Spleen (tissue), 11 donors: Measurements from ENCODE around the gene ZNRF3. TPM values are rescaled to one million over a fixed set of nuclear protein-coding genes. Genes with fewer than 3 reads are reported as not detected.
"Not testable (repeated sequence)": the region's sequence is repeated elsewhere in the genome, so short reads cannot be mapped to it uniquely, and the experiment has no call there.

ENCODE experiments used
- DNase-seq: peaks from one replicate; pipeline ENCODE4 v3.0.0-alpha.2; 2020
- H3K27ac ChIP-seq, 8 donors: fragments of 200-600 bp; sonication (generic) in 7 of 8; 1 replicate in 4 of 8; 2 replicates in 4 of 8; pipeline versions ENCODE4 v1.5.0 to v1.8.0; 2016 to 2021; ENCODE audit warnings: inconsistent platforms in 4 of 8, mild to moderate bottlenecking in 4 of 8, moderate library complexity in 1 of 8
- H3K27me3 ChIP-seq, 7 donors: fragments of 200-600 bp; sonication (generic) in 6 of 7; replicated peaks in 1 of 7; 1 replicate in 4 of 7; 2 replicates in 3 of 7; pipeline versions ENCODE4 v1.5.0 to v1.8.0; 2016 to 2021; ENCODE audit warnings: inconsistent platforms in 3 of 7, mild to moderate bottlenecking in 1 of 7
- H3K36me3 ChIP-seq, 6 donors: fragments of 200-600 bp; sonication (generic) in 5 of 6; 1 replicate in 4 of 6; 2 replicates in 2 of 6; pipeline versions ENCODE4 v1.5.0 to v1.8.0; 2016 to 2021; ENCODE audit warnings: inconsistent platforms in 2 of 6
- H3K4me1 ChIP-seq, 6 donors: fragments of 200-600 bp; sonication (generic) in 5 of 6; 1 replicate in 3 of 6; 2 replicates in 3 of 6; pipeline versions ENCODE4 v1.5.0 to v1.8.0; 2016 to 2021; ENCODE audit warnings: inconsistent platforms in 3 of 6
- H3K4me3 ChIP-seq, 8 donors: fragments of 200-600 bp; sonication (generic) in 7 of 8; 1 replicate in 4 of 8; 2 replicates in 4 of 8; pipeline versions ENCODE4 v1.5.0 to v1.8.0; 2016 to 2021; ENCODE audit warnings: inconsistent platforms in 4 of 8, mild to moderate bottlenecking in 4 of 8, moderate library complexity in 2 of 8
- H3K9me3 ChIP-seq, 8 donors: fragments of 200-600 bp; sonication (generic) in 7 of 8; 1 replicate in 4 of 8; 2 replicates in 4 of 8; pipeline versions ENCODE4 v1.5.0 to v1.8.0; 2016 to 2021; ENCODE audit warnings: inconsistent platforms in 4 of 8
- POLR2A ChIP-seq, 3 donors: fragments of 450-650 bp; IDR thresholded peaks; one replicate each; pipeline ENCODE4 v1.5.1; 2017; ENCODE audit warnings: antibody characterized with exemption in 3 of 3, mild to moderate bottlenecking in 1 of 3
- POLR2AphosphoS5 ChIP-seq, 3 donors: sonication (generic); formaldehyde crosslinking; IDR thresholded peaks; one replicate each; pipeline ENCODE4 v1.5.1; 2017; ENCODE audit warnings: antibody characterized with exemption in 3 of 3
- WGBS, 5 donors: extraction: QIAGEN DNeasy Blood & Tissue Kit in 3 of 5; methylation state at CpG; one replicate each; pipeline versions ENCODE4 v1.1.5 to v1.1.7; 2013 to 2018; 5-methylcytosine and 5-hydroxymethylcytosine counted together
- intact Hi-C: fragments of 100-400 bp; cut with DNase I; formaldehyde crosslinking; loops from one replicate; pipeline ENCODE4 v1.15.0; 2023; ENCODE audit warnings: low total_unique reads
- polyA plus RNA-seq, 3 donors: library from polyadenylated mRNA; stranded (reverse); fragments of 200-250 nt; gene quantifications; one replicate each; pipeline ENCODE4 v1.2.1, GENCODE V29; 2013
- total RNA-seq, 7 donors: library from RNA; depleted of rRNA in 3 of 7; stranded (reverse); fragments of >200 nt in 3 of 7; fragmentation: NEBNext Ultra II Directional in 4 of 7; extraction: Animal tissue kit (Norgen Biotek cat#: 25700) in 4 of 7; gene quantifications; one replicate each; pipeline versions ENCODE4 v1.1.0 to v1.2.1, GENCODE V29; 2016 to 2021
- TF ChIP-seq, protein P1 (sequence below), 11 experiments: fragments of 200-600 bp in 7 of 11; fragments of 450-650 bp in 4 of 11; sonication (generic) in 4 of 11; IDR thresholded peaks in 8 of 11; conservative IDR thresholded peaks in 3 of 11; 1 replicate in 7 of 11; 2 replicates in 4 of 11; pipeline versions ENCODE4 v1.4.0 to v1.8.0; 2016 to 2021; ENCODE audit warnings: antibody characterized with exemption in 11 of 11, inconsistent platforms in 4 of 11, mild to moderate bottlenecking in 1 of 11
- donor health status: healthy with polysubstance abuse.
- donor health status: DM: no; HTN: no; CAD: no; lungs with moderate emphysema.
- donor health status: DM: no; HTN: no; CAD: no.
- donor health status: Bipolar disorder and iron deficiency.
- donor health status: healthy.
- donor health status: DM: no; HTN: no; CAD: no.
- donor health status: DM: yes; HTN: yes; CAD: no.

The ZNRF3 gene
- total and polyA plus RNA-seq, 10 donors: 0.15 to 4.5 (median 2.6) TPM

DNA sequence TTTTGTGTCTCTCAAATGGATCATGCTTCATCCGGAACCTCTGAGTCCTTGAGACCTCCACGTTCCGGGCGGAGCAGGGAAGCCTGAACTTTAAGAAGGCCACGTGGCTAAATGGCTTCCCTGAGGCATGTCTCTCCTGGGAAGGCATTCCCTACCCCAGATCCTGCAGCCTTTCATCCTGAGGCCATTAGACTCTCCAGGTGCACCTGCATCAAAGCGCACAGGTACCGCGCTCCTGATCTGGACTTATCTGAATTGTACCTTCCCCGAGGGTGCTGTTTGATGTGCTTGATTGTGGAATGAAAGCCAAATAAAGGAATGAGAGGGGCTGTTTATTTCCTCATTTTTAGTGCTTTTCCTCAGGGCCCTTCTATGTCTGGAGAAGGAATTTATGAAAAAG is 155.8 kb downstream of the ZNRF3 start:
- Histone ChIP-seq H3K9me3 (no peaks in the 10 kb centered on the region), H3K4me1 (peaks cover 0 to 14% (median 8%) of the 10 kb centered on the region in 6 donors), H3K27ac (no peak overlapping the region), H3K4me3 (no peak overlapping the region), H3K27me3 (peaks cover 0 to 4% (median 0%) of the 10 kb centered on the region in 7 donors), H3K36me3 (no peaks in the 10 kb centered on the region)
- intact Hi-C loops: no loop called here
- WGBS, 5 donors: 79 to 90% (median 86%) methylated on average over 9 of the region's 9 CpGs
- TF ChIP-seq POLR2A (IDR thresholded peaks at IDR 0.05) (no peak), POLR2AphosphoS5 (IDR thresholded peaks at IDR 0.05) (no peak)
- TF ChIP-seq, protein P1, sequence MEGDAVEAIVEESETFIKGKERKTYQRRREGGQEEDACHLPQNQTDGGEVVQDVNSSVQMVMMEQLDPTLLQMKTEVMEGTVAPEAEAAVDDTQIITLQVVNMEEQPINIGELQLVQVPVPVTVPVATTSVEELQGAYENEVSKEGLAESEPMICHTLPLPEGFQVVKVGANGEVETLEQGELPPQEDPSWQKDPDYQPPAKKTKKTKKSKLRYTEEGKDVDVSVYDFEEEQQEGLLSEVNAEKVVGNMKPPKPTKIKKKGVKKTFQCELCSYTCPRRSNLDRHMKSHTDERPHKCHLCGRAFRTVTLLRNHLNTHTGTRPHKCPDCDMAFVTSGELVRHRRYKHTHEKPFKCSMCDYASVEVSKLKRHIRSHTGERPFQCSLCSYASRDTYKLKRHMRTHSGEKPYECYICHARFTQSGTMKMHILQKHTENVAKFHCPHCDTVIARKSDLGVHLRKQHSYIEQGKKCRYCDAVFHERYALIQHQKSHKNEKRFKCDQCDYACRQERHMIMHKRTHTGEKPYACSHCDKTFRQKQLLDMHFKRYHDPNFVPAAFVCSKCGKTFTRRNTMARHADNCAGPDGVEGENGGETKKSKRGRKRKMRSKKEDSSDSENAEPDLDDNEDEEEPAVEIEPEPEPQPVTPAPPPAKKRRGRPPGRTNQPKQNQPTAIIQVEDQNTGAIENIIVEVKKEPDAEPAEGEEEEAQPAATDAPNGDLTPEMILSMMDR (IDR thresholded peaks at IDR 0.05 in 8 of 11, conservative IDR thresholded peaks at IDR 0.05 in 3 of 11): no peak
- no peak for DNase-seq

DNA sequence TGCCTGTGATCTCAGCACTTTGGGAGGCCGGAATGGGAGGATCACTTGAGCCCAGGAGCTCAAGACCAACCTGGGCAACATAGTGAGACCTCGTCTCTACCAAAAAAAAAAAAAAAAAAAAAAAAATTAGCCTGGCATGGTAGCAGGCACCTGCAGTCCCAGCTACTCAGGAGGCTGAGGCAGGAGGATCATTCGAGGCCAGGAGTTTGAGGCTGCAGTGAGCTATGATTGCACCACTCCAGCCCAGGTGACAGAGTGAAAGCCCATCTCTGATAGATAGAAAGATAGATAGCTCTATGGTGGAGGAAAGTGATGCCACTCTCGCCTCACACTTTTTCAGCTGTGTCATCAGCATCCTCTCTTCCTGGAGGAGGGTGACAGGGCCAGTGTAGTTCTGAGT is 156.3 kb downstream of the ZNRF3 start:
- H3K4me1 ChIP-seq: peaks cover 0 to 14% (median 8%) of the 10 kb centered on the region in 6 donors
- DNase-seq, H3K27ac ChIP-seq, H3K9me3 ChIP-seq, H3K36me3 ChIP-seq, H3K27me3 ChIP-seq, H3K4me3 ChIP-seq: not testable (repeated sequence)
- intact Hi-C loops: loop anchor here (2.0 to 5.0 kb wide), 2 partner anchors 185 to 437 kb away; no protein-coding TSS in a partner anchor
- 82 to 94% (median 89%) methylated on average over 4 of the region's 4 CpGs for WGBS, 5 donors

DNA sequence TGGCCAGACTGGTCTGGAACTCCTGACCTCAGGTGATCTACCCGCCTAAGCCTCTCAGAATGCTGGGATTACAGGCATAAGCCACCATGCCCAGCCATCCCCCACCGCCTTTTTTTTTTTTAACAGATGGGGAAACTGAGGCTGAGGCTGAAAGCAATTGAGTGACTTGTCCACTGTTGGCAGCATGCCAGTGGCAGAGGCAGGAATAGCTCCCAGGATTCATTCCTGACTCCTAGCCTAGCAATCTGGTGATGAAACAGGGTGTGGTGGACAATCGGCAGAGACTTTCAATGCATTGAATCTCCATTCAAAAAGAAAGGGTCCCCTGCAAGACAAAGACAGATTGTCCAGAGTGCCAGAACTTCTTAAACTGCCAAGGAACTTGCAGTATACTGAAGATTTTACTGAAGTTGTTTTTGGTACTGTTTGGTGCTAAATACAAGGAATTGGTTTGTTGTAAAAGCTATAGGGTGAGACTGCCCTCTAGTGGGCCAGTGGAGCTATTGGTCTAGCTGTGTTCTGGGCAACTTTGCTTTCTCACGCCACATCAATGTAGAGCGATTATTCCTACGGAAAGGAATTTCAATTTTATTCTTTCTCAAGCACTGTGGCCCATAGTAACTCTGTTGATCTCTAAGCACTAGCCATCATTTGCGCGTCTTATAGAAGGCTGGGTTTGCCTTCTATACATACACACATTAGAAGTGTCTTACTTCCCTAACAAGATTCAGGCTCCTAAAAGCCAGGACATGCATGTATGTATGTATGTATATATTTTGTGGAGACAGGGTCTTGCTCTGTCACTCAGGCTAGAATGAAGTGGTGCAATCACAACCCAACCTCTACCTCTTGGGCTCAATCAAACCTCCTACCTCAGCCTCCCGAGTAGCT is 157.3 kb downstream of the ZNRF3 start:
- no peak for TF ChIP-seq POLR2A (IDR thresholded peaks at IDR 0.05)
- TF ChIP-seq, protein P1 (IDR thresholded peaks at IDR 0.05 in 8 of 11, conservative IDR thresholded peaks at IDR 0.05 in 3 of 11): peak; percentile 89 to 97 (median 93)
- Histone ChIP-seq H3K27me3 (peaks cover 0 to 4% (median 0%) of the 10 kb centered on the region in 7 donors), H3K4me3 (no peak overlapping the region), H3K4me1 (peaks cover 0 to 14% (median 8%) of the 10 kb centered on the region in 6 donors), H3K27ac (no peak overlapping the region), H3K9me3 (no peaks in the 10 kb centered on the region), H3K36me3 (peaks cover 0 to 14% (median 0%) of the 10 kb centered on the region in 6 donors)
- no peak for DNase-seq
- intact Hi-C loops: loop anchor here (2.0 to 5.0 kb wide), 2 partner anchors 186 to 438 kb away; no protein-coding TSS in a partner anchor
- 38 to 41% (median 39%) methylated on average over 9 of the region's 9 CpGs for WGBS, 5 donors

DNA sequence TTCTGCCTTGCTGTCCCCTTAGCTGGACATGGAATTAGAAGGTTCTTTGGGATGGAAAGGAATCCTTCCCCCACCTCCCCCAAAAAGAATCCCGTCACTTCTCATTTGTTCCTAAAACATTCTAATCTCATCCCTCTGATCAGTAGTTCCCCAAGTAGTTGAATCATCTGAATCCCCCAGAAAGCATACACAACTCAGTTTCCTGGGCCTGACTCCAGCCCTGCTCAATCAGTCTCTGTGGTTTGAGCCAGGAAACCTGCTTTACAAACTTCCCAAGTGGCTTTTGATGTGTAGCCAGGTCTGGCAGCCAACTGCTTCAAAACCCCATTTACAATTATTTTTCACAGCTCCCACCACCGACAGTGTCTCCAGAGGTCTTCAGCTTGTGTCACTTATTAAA is 158.0 kb downstream of the ZNRF3 start:
- Histone ChIP-seq H3K36me3 (peaks cover 0 to 22% (median 2%) of the 10 kb centered on the region in 6 donors), H3K4me3 (no peak overlapping the region), H3K27me3 (peaks cover 0 to 4% (median 0%) of the 10 kb centered on the region in 7 donors), H3K9me3 (no peaks in the 10 kb centered on the region), H3K27ac (no peak overlapping the region), H3K4me1 (peaks cover 0 to 14% (median 8%) of the 10 kb centered on the region in 6 donors)
- intact Hi-C loops: loop anchor here (2.0 to 5.0 kb wide), 2 partner anchors 187 to 439 kb away; no protein-coding TSS in a partner anchor
- no peak for TF ChIP-seq POLR2AphosphoS5 (IDR thresholded peaks at IDR 0.05)
- TF ChIP-seq POLR2A (IDR thresholded peaks at IDR 0.05): no peak
- TF ChIP-seq, protein P1 (IDR thresholded peaks at IDR 0.05 in 8 of 11, conservative IDR thresholded peaks at IDR 0.05 in 3 of 11): no peak
- WGBS, 5 donors: 28 to 44% (median 39%) methylated on average over 2 of the region's 2 CpGs
- DNase-seq: no peak
